Kidney epithelial cell (primary cell): ENCODE data around the gene ATP5F1D. TPM values are rescaled to one million over a fixed set of nuclear protein-coding genes. Genes with fewer than 3 reads are reported as not detected.

Experiments
- DNase-seq: peaks from one replicate; pipeline ENCODE4 v3.0.0-alpha.2; 2010; ENCODE audit warnings: low read depth
- H3K27me3 ChIP-seq: 2 replicates; pipeline ENCODE4 v1.6.0; 2011; ENCODE audit warnings: low read length; ENCODE audit not compliant: control insufficient read depth, insufficient read depth
- H3K36me3 ChIP-seq: 2 replicates; pipeline ENCODE4 v1.5.1; 2011; ENCODE audit warnings: low read length; ENCODE audit not compliant: control insufficient read depth, insufficient read depth
- H3K4me3 ChIP-seq: 2 replicates; pipeline ENCODE4 v1.5.1; 2011; ENCODE audit warnings: low read depth, mild to moderate bottlenecking, control low read depth, low read length
- total RNA-seq: library from RNA; depleted of rRNA; stranded (reverse); fragments of >200 nt; gene quantifications from 2 replicates; pipeline ENCODE4 v1.2.3, GENCODE V29; 2015
- TF ChIP-seq, protein P1 (sequence below): IDR thresholded peaks from 2 replicates; pipeline ENCODE4 v1.5.1; 2011; ENCODE audit warnings: mild to moderate bottlenecking, moderate library complexity, low read length, control low read depth, inconsistent platforms; ENCODE audit not compliant: insufficient read depth, poor library complexity, severe bottlenecking

The ATP5F1D gene
- total RNA-seq, 1 donor from 2014 or later: 55.3 TPM

DNA sequence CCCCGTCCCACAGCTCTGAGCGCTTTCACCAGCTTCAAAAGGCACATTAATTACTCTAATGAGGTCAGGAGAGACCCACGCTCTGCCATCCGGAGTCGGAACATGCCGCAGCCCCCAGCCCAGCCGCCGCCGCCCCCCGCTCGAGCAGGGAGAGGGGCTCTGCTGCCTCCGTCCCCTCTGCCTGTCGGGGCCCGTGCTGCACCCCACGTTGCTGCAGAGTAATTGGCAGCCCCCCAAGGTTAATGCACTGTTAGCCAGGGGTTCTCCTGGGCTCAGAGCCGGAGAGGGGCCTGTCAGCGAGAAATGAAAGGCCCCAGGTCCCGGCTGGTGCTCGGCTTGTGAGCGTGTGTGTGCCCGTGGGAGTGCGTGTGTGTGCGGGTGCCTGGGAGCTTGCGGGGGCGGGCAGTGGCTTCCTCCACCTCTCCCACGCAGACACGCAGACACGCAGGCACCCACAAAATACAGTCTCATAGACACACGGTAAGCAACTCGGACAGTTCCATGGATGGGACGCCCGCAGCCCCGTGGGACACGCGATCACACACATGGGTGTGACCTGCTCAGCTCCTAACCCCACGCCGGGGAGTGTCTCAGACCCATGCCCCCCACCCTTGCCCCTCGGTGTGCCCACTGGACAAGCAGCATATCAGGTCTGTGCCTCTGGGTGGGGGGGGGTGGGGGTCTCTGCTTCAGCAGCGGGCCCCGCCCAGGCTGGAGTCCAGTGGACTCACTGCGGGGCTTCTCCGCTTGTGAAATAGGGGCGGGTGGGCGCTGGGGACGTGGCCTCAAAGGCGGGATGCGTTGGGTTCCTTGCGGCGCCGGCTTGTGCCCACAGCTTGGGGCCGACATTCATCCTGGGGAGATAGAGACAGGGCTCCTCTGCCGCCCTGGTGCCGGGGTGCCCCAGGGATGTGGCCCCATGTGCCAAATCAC lies 39.4 kb downstream of the ATP5F1D start:
- peaks cover 28% of the 10 kb centered on the region for H3K27me3 ChIP-seq
- no peak for DNase-seq
- no peaks in the 10 kb centered on the region for H3K36me3 ChIP-seq
- H3K4me3 ChIP-seq: no peak overlapping the region
- TF ChIP-seq, protein P1, sequence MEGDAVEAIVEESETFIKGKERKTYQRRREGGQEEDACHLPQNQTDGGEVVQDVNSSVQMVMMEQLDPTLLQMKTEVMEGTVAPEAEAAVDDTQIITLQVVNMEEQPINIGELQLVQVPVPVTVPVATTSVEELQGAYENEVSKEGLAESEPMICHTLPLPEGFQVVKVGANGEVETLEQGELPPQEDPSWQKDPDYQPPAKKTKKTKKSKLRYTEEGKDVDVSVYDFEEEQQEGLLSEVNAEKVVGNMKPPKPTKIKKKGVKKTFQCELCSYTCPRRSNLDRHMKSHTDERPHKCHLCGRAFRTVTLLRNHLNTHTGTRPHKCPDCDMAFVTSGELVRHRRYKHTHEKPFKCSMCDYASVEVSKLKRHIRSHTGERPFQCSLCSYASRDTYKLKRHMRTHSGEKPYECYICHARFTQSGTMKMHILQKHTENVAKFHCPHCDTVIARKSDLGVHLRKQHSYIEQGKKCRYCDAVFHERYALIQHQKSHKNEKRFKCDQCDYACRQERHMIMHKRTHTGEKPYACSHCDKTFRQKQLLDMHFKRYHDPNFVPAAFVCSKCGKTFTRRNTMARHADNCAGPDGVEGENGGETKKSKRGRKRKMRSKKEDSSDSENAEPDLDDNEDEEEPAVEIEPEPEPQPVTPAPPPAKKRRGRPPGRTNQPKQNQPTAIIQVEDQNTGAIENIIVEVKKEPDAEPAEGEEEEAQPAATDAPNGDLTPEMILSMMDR: no peak

DNA sequence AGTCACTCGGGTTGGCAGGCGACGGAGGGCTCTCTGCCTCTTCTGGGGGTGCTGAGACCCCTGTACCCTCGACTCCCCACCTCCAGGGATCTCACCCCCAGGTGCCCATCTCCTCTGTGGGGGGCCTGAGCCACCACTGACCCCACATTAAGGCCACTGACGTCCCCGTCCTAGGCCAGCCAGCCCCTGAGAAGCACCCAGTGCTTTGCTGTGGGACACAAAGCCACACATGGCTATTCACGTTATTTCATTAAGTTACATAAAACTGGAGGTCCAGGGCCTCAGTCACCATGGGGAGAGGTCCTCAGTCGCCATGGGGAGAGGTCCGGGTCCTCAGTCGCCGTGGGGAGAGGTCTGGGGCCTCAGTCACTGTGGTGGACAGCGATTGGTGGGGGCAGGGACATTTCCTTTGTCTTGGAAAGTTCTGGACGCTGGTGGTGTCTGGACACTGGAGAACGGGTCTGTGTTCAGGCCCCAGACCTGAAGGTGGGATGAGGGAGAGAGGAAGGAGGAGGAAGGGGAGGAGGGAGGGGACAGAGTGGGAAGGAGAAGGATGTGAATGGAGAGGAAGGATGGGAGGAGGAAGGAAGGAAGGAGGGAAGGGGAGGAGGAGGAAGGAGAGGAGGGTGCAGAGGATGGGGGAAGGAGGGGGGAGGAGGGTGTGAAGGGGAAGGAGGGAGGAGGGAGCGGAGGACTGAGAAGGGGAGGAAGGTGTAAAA lies 40.2 kb downstream of the ATP5F1D start:
- DNase-seq: no peak
- Histone ChIP-seq H3K27me3 (peaks cover 33% of the 10 kb centered on the region), H3K36me3 (no peaks in the 10 kb centered on the region), H3K4me3 (no peak overlapping the region)
- TF ChIP-seq, protein P1: no peak

DNA sequence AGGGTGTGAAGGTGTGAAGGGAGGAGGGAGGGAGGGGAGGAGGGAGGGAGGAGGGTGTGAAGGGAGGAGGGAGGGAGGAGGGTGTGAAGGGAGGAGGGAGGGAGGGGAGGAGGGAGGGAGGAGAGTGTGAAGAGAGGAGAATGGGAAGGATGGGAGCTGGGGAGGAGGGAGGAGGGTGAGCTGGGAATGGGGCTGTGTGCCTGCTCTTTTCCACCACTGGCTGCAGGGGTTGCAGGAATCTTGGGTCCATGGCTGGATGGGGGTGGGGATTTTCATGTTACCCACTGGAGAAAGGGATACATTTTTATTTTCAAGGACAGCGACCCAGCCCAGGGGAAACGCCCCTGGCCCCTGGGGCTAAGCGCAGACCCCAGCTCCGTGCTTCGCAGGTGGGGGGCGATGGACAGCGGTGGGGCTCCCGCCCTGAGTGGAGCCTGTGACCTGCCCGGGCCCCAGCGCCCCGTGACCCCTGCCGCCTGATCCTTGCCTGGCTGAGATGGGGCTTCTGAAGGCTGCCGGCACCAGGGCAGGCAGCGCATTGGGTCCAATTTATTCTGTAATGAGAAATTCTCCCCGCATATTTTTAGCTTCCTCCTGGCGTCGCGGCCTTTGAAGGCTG lies 41.1 kb downstream of the ATP5F1D start:
- no peak for DNase-seq
- TF ChIP-seq, protein P1: no peak
- H3K36me3 ChIP-seq: no peaks in the 10 kb centered on the region

DNA sequence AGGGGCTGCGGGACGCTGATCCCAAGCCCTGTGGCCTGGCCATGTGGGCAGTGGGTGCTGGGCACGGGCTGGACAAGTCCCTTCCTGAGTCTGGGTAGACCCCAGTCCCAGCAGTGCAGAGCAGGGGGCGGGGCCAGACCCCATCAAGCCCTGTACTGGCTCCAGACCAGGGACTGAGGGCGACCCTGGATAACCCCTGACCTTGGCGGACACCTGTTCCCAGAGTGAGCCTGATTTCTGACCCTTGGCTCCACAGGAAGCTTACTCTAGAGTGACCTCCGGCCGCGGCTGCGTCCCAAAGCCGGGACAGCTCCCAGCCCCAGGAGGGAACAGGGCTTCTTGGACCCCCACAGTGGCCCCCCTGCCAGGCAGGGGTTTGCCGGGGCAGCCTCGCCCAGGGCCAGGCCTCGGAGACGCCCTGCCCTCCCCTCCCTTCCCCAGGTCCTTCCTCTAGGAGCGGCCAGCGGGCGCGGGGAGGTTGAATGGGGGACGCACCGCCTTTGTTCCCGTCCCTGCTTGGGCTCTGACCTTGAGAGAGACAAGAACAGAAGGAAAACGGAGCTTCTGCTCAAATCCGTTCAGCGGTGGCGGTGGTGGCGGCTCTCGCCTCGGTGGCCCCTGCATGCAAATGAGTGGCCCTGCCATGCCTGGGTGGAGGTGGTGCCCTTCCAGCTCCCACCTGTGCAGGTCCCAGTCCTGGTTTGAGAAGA lies 41.8 kb downstream of the ATP5F1D start:
- TF ChIP-seq, protein P1: no peak
- DNase-seq: no peak
- Histone ChIP-seq H3K36me3 (no peaks in the 10 kb centered on the region), H3K27me3 (peaks cover 49% of the 10 kb centered on the region), H3K4me3 (no peak overlapping the region)

More for the DNA sequence above, 41.1 kb downstream of the ATP5F1D start:
- Histone ChIP-seq H3K27me3 (peaks cover 42% of the 10 kb centered on the region), H3K4me3 (no peak overlapping the region)

DNA sequence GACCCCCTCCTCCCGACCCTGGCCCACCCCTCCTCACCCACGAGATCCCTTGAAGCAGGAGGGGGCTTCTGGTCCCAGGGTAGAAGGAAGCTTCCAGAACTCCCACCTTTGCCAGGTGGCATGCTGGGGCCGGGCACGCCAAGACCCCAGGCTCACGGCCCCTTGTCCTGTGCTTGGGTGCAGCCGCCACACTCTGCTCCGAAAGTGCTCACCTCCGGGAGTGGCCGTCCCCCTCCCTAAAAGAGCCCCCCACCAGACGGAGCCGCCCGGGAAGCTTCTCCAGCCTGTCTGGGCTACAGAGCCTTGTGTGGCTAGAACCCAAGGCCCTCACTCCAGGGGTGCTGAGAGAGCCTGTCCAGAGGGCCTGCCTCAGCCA lies 42.4 kb downstream of the ATP5F1D start:
- no peaks in the 10 kb centered on the region for H3K36me3 ChIP-seq
- H3K27me3 ChIP-seq: peaks cover 53% of the 10 kb centered on the region
- no peak overlapping the region for H3K4me3 ChIP-seq
- no peak for DNase-seq
- TF ChIP-seq, protein P1: no peak
